ENCODE data around the gene IGSF9B. TPM values are rescaled to one million over a fixed set of nuclear protein-coding genes. Genes with fewer than 3 reads are reported as not detected.

The IGSF9B gene
- total and polyA plus RNA-seq, 4 donors, result 0.07 to 0.33 (median 0.09) TPM; not detected in 1

- Histone ChIP-seq H3K4me1 (ENCODE audit: control insufficient read depth in 4 of 4, insufficient read depth in 4 of 4, low read length in 3 of 4) (no peaks in the 10 kb centered on the region), H3K9me3 (ENCODE audit: control insufficient read depth in 4 of 4, low read length in 3 of 4) (peaks cover 0 to 4% (median 0%) of the 10 kb centered on the region in 4 donors), H3K4me3 (ENCODE audit: low read depth in 1 of 3, low read length in 3 of 3) (no peak overlapping the region), H3K9ac (ENCODE audit: low read depth in 1 of 2, low read length in 2 of 2) (no peak overlapping the region), H3K36me3 (ENCODE audit: control insufficient read depth in 4 of 4, insufficient read depth in 3 of 4, low read depth in 1 of 4, low read length in 3 of 4) (no peaks in the 10 kb centered on the region), H3K27ac (ENCODE audit: low read depth in 1 of 2, low read length in 2 of 2) (no peak overlapping the region), H3K27me3 (ENCODE audit: control insufficient read depth in 4 of 4, insufficient read depth in 4 of 4, low read length in 3 of 4) (no peaks in the 10 kb centered on the region)
- DNase-seq (ENCODE audit: low spot score), result no peak
- TF ChIP-seq NR2F2 (IDR thresholded peaks at IDR 0.05) (no peak), RXRA (IDR thresholded peaks at IDR 0.05) (no peak), EGR1 (IDR thresholded peaks at IDR 0.05; ENCODE audit: low read depth in 2 of 2) (no peak), CTCF (IDR thresholded peaks at IDR 0.05; ENCODE audit: low read depth, low read length, missing input control) (no peak), ZBTB33 (IDR thresholded peaks at IDR 0.05) (no peak), MAX (IDR thresholded peaks at IDR 0.05) (no peak), SP1 (IDR thresholded peaks at IDR 0.05) (no peak), HNF4A (conservative IDR thresholded peaks at IDR 0.05) (no peak), HNF4G (IDR thresholded peaks at IDR 0.05) (no peak), JUND (IDR thresholded peaks at IDR 0.05) (no peak)
- 79% methylated on average over 2 of the region's 2 CpGs for WGBS
Measured at GRCh38 chr11:133978794-133979193, 22.0 kb upstream of the IGSF9B start.

GRCh38 chr11:133977067-133977677 lies 20.4 kb upstream of the IGSF9B start:
- H3K4me1 ChIP-seq (ENCODE audit: control insufficient read depth in 4 of 4, insufficient read depth in 4 of 4, low read length in 3 of 4), result no peaks in the 10 kb centered on the region
- no peaks in the 10 kb centered on the region for H3K27me3 ChIP-seq (ENCODE audit: control insufficient read depth in 4 of 4, insufficient read depth in 4 of 4, low read length in 3 of 4)
- H3K4me3 ChIP-seq (ENCODE audit: low read depth in 1 of 3, low read length in 3 of 3), result no peak overlapping the region
- no peaks in the 10 kb centered on the region for H3K36me3 ChIP-seq (ENCODE audit: control insufficient read depth in 4 of 4, insufficient read depth in 3 of 4, low read depth in 1 of 4, low read length in 3 of 4)
- WGBS, result 66% methylated on average over 10 of the region's 10 CpGs
- no peak overlapping the region for H3K9ac ChIP-seq (ENCODE audit: low read depth in 1 of 2, low read length in 2 of 2)
- DNase-seq (ENCODE audit: low spot score), result no peak
- no peak for TF ChIP-seq SP1 (IDR thresholded peaks at IDR 0.05)
- TF ChIP-seq HNF4A (conservative IDR thresholded peaks at IDR 0.05), result no peak
- TF ChIP-seq NR2F2 (IDR thresholded peaks at IDR 0.05), result no peak
- no peak for TF ChIP-seq EGR1 (IDR thresholded peaks at IDR 0.05; ENCODE audit: low read depth in 2 of 2)
- no peak for TF ChIP-seq JUND (IDR thresholded peaks at IDR 0.05)
- TF ChIP-seq RXRA (IDR thresholded peaks at IDR 0.05), result no peak
- TF ChIP-seq RAD21 (IDR thresholded peaks at IDR 0.05), result no peak
- no peak for TF ChIP-seq HNF4G (IDR thresholded peaks at IDR 0.05)
- H3K27ac ChIP-seq (ENCODE audit: low read depth in 1 of 2, low read length in 2 of 2), result no peak overlapping the region
- peaks cover 0 to 4% (median 0%) of the 10 kb centered on the region in 4 donors for H3K9me3 ChIP-seq (ENCODE audit: control insufficient read depth in 4 of 4, low read length in 3 of 4)

- DNase-seq (ENCODE audit: low spot score), result no peak
- 63% methylated on average over 7 of the region's 7 CpGs for WGBS
- Histone ChIP-seq H3K9me3 (ENCODE audit: control insufficient read depth in 4 of 4, low read length in 3 of 4) (peaks cover 0 to 4% (median 0%) of the 10 kb centered on the region in 4 donors), H3K4me1 (ENCODE audit: control insufficient read depth in 4 of 4, insufficient read depth in 4 of 4, low read length in 3 of 4) (no peaks in the 10 kb centered on the region), H3K27ac (ENCODE audit: low read depth in 1 of 2, low read length in 2 of 2) (no peak overlapping the region), H3K9ac (ENCODE audit: low read depth in 1 of 2, low read length in 2 of 2) (no peak overlapping the region), H3K27me3 (ENCODE audit: control insufficient read depth in 4 of 4, insufficient read depth in 4 of 4, low read length in 3 of 4) (no peaks in the 10 kb centered on the region), H3K4me3 (ENCODE audit: low read depth in 1 of 3, low read length in 3 of 3) (no peak overlapping the region), H3K36me3 (ENCODE audit: control insufficient read depth in 4 of 4, insufficient read depth in 3 of 4, low read depth in 1 of 4, low read length in 3 of 4) (no peaks in the 10 kb centered on the region)
- TF ChIP-seq HNF4A (conservative IDR thresholded peaks at IDR 0.05) (no peak), RAD21 (IDR thresholded peaks at IDR 0.05) (no peak), MAX (IDR thresholded peaks at IDR 0.05) (no peak), YY1 (IDR thresholded peaks at IDR 0.05) (no peak), SP1 (IDR thresholded peaks at IDR 0.05) (no peak), ZBTB33 (IDR thresholded peaks at IDR 0.05) (no peak), JUND (IDR thresholded peaks at IDR 0.05) (no peak), CTCF (IDR thresholded peaks at IDR 0.05; ENCODE audit: low read depth, low read length, missing input control) (no peak), EGR1 (IDR thresholded peaks at IDR 0.05; ENCODE audit: low read depth in 2 of 2) (no peak)
Measured at GRCh38 chr11:133975488-133975849, 18.7 kb upstream of the IGSF9B start.

Data from liver (tissue), 9 donors.